ENCODE data around the gene BCL3.
"Not testable (repeated sequence)": the region's sequence is repeated elsewhere in the genome, so short reads cannot be mapped to it uniquely, and the experiment has no call there.

The BCL3 gene

DNA sequence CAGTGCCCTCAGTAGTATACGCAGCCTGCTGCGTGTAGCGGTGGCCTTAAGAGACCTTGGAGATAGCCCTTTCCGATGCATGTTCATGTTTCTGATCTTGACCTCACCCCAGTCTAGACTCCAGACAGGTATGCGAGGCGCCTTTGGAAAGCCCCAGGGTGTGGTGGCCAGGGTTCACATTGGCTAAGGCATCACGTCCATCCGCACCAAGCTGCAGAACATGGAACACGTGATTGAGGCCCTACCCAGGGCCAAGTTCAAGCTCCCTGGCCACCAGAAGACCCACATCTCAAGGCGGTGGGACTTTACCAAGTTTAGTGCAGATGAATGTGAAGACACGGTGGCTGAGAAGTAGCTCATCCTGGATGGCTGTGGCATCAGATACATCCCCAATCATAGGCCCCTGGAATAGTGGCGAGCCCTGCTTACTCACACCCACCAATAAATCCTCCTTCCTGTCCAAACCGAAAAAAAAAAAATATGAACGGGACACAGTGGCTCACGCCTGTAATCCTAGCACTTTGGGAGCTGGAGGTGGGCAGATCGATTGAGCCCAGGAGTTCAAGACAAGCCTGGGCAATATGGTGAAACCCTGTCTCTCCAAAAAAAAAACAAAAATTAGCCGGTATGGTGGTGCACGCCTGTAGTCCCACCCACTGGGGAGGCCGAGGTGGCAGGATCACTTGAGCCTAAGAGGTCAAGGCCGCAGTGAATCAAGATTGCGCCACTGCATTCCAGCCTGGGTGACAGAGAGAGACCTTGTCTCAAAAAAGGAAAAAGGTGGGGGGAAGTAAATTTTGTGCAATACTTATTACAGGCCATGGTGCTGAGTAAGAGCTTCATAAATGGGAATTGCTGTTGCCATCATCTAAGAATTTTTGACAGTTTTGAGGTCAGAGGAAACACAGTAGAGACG is 16.8 kb downstream of the BCL3 start:
- Histone ChIP-seq H2AFZ (ENCODE audit: low read depth, low read length) (no peak overlapping the region), H3K4me3 (ENCODE audit: low read length) (no peak overlapping the region), H3K36me3 (ENCODE audit: insufficient read depth, low read length) (no peaks in the 10 kb centered on the region), H3K9me3 (ENCODE audit: low read length) (peaks cover 2% of the 10 kb centered on the region), H3K4me1 (ENCODE audit: insufficient read depth, low read length) (no peaks in the 10 kb centered on the region), H3K27me3 (ENCODE audit: insufficient read depth, low read length) (no peaks in the 10 kb centered on the region)

DNA sequence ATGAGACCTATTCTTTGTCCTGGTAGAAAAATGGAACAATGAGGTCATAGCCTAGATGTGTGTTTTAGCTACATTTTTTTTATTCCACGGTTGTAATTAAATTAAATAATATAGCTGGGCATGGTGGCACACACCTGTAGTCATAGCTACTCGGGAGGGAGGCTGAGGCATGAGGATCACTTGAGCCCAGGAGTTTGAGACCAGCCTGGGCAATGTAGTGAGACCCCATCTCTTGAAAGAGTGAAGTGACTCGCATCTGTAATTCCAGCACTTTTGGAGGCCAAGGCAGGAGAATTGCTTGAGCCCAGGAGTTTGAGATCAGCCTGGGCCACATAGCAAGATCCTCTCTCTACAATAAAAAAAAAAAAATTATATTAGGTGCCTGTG is 17.4 kb downstream of the BCL3 start:
- no peak overlapping the region for H3K4me3 ChIP-seq (ENCODE audit: low read length)
- peaks cover 2% of the 10 kb centered on the region for H3K9me3 ChIP-seq (ENCODE audit: low read length)
- no peaks in the 10 kb centered on the region for H3K4me1 ChIP-seq (ENCODE audit: insufficient read depth, low read length)
- no peaks in the 10 kb centered on the region for H3K36me3 ChIP-seq (ENCODE audit: insufficient read depth, low read length)
- no peak overlapping the region for H2AFZ ChIP-seq (ENCODE audit: low read depth, low read length)
- H3K27me3 ChIP-seq (ENCODE audit: insufficient read depth, low read length), result no peaks in the 10 kb centered on the region

GRCh38 chr19:44767295-44768180 is 19.0 kb downstream of the BCL3 start:
- Histone ChIP-seq H3K4me3 (ENCODE audit: low read length) (no peak overlapping the region), H2AFZ (ENCODE audit: low read depth, low read length) (no peak overlapping the region), H3K27me3 (ENCODE audit: insufficient read depth, low read length) (no peaks in the 10 kb centered on the region), H3K36me3 (ENCODE audit: insufficient read depth, low read length) (no peaks in the 10 kb centered on the region), H3K4me1 (ENCODE audit: insufficient read depth, low read length) (no peaks in the 10 kb centered on the region), H3K9me3 (ENCODE audit: low read length) (peaks cover 2% of the 10 kb centered on the region)

DNA sequence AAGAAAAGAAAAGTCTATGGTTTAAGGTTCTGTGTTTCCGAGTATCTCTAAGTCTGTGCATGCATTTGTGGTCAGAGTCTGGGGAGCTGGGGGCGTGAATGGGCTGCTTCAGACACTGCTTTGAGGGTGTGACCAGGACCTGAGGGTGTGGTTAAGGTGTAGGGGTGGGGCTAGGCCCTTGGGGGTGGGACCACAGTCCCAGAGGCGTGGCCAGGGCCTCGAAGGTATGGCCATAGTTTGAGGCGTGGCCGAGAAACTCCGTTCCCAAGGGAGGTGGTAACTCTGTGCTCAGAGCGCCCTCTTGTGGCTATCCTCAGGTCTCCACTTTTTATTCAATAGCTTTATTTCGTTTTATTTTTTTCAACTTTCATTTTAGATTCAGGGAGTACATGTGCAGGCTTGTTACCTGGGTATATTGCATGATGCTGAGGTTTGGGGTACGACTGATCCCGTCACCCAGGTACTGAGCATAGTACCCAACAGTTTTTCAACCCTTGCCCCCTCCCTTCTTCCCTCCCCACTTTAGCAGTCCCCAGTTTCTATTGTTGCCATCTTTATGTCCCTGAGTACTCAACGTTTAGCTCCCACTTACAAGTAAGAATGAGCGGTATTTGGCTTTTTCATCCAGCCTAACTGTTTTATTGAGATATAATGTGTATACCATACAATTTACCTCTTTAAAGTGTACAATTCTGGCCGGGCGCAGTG is 22.2 kb downstream of the BCL3 start:
- Histone ChIP-seq H3K4me3 (ENCODE audit: low read length) (no peak overlapping the region), H3K27me3 (ENCODE audit: insufficient read depth, low read length) (peaks cover under 1% of the 10 kb centered on the region), H2AFZ (ENCODE audit: low read depth, low read length) (no peak overlapping the region), H3K4me1 (ENCODE audit: insufficient read depth, low read length) (no peaks in the 10 kb centered on the region), H3K36me3 (ENCODE audit: insufficient read depth, low read length) (no peaks in the 10 kb centered on the region), H3K9me3 (ENCODE audit: low read length) (peaks cover 2% of the 10 kb centered on the region)

GRCh38 chr19:44772144-44772543 is 23.6 kb downstream of the BCL3 start:
- not testable (repeated sequence) for H3K4me3 ChIP-seq (ENCODE audit: low read length); H3K4me1 ChIP-seq (ENCODE audit: insufficient read depth, low read length); H3K27me3 ChIP-seq (ENCODE audit: insufficient read depth, low read length); H3K9me3 ChIP-seq (ENCODE audit: low read length); H3K36me3 ChIP-seq (ENCODE audit: insufficient read depth, low read length); H2AFZ ChIP-seq (ENCODE audit: low read depth, low read length)

DNA sequence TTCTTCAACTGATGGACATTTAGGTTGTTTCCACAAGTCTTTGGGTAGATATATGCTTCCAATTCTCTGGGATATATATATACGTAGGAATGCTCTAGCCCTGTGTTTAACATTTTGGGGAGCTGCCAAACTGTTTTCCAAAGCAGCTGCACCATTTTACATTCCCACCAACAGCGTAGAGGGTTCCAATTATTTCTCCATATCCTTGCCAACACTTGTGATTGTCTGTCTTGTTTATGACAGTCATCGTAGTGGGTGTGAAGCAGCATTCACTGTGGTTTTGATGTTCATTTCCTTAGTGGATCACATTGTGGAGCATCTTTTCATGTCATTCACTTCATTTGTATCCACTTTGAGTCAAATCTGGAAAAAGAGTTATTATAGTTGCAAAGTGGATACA is 24.5 kb downstream of the BCL3 start:
- Histone ChIP-seq H3K9me3 (ENCODE audit: low read length) (no peaks in the 10 kb centered on the region), H3K4me3 (ENCODE audit: low read length) (no peak overlapping the region), H2AFZ (ENCODE audit: low read depth, low read length) (no peak overlapping the region), H3K27me3 (ENCODE audit: insufficient read depth, low read length) (peaks cover 13% of the 10 kb centered on the region), H3K36me3 (ENCODE audit: insufficient read depth, low read length) (no peaks in the 10 kb centered on the region), H3K4me1 (ENCODE audit: insufficient read depth, low read length) (no peaks in the 10 kb centered on the region)

GRCh38 chr19:44775676-44776240 is 27.2 kb downstream of the BCL3 start:
- no peak overlapping the region for H3K4me3 ChIP-seq (ENCODE audit: low read length)

DNA sequence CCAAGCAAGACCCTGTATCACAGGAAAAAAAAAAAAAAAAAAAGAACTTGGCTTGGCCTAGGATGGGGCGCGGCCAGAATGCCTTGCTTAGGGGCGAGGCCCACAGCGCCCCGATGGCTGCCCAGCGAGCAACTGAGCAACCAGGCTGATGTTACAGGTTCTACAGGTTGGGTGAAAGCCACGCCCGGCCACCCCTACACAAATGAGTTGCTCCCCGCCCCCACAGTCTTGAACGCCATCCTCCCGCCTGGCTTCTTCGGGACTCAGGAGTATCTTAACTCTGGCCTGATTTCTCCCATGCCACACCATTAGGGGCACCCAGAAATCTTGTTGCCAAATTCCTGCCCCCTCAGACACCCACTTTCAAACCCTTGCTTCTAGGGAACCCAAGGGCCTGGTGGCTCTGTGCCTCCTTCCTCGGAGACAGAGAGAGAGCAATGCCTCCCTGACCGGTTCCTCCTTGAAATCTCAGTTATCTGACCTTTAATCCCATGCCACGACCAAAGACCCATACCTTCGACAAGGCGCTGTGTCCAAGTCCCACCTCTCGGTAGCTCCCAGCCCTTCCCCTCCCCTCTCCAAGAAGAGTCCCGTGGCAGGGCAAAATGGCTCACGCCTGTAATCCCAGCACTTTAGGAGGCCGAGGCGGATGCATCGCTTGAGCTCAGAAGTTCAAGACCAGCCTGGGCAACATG is 28.0 kb downstream of the BCL3 start:
- H2AFZ ChIP-seq (ENCODE audit: low read depth, low read length), result no peak overlapping the region
- H3K27me3 ChIP-seq (ENCODE audit: insufficient read depth, low read length), result peaks cover 14% of the 10 kb centered on the region
- H3K36me3 ChIP-seq (ENCODE audit: insufficient read depth, low read length), result no peaks in the 10 kb centered on the region
- H3K9me3 ChIP-seq (ENCODE audit: low read length), result no peaks in the 10 kb centered on the region
- no peaks in the 10 kb centered on the region for H3K4me1 ChIP-seq (ENCODE audit: insufficient read depth, low read length)
- H3K4me3 ChIP-seq (ENCODE audit: low read length), result no peak overlapping the region

More at GRCh38 chr19:44775676-44776240, 27.2 kb downstream of the BCL3 start:
- Histone ChIP-seq H3K27me3 (ENCODE audit: insufficient read depth, low read length) (peaks cover 14% of the 10 kb centered on the region), H3K36me3 (ENCODE audit: insufficient read depth, low read length) (no peaks in the 10 kb centered on the region), H2AFZ (ENCODE audit: low read depth, low read length) (no peak overlapping the region), H3K9me3 (ENCODE audit: low read length) (no peaks in the 10 kb centered on the region), H3K4me1 (ENCODE audit: insufficient read depth, low read length) (no peaks in the 10 kb centered on the region)

DNA sequence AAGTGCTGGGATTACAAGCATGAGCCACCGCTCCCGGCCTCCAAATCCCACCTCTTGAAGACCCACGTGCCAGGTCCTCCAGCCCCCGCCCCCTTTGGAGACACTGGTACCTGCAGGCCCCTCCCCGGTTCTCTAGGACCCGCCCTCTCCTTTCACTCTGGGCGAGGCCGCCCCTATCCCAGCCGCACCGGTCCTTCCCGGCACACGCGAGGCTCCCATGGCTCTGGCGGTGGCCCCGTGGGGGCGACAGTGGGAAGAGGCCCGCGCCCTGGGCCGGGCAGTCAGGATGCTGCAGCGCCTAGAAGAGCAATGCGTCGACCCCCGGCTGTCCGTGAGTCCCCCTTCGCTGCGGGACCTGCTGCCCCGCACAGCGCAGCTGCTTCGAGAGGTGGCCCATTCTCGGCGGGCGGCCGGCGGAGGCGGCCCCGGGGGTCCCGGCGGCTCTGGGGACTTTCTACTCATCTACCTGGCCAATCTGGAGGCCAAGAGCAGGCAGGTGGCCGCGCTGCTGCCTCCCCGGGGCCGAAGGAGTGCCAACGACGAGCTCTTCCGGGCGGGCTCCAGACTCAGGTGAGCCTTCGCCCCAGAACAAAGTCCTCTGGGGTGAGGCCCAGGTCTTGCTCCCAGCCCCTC is 29.3 kb downstream of the BCL3 start, which contains the start of gene CBLC:
TSS of gene CBLC (plus strand) at position 176 of the 633 bp plus-strand sequence. CDS start at position 218, 42 bp downstream.
- Histone ChIP-seq H3K27me3 (ENCODE audit: insufficient read depth, low read length) (peaks cover 14% of the 10 kb centered on the region), H3K4me1 (ENCODE audit: insufficient read depth, low read length) (no peaks in the 10 kb centered on the region), H3K4me3 (ENCODE audit: low read length) (no peak within 1 kb of the TSS)

DNA sequence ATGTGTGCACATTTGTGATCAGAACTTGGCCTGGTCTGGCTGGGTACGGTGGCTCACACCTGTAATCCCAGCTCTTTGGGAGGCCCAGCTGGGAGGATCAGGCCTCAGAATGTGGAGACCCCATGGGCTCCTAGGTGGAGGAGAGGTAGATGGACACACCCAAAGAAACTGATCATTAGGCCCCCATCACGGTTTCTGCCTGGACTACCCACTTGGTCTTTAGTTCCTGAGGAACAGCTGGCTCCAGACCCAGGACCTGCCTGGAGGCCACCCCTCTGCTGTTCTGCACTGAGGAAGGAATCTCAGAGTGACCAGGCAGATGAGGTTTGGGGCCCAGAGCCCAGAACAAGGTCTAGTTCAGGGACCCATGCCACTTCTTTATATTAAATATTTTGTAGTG is 30.6 kb downstream of the BCL3 start:
- Histone ChIP-seq H3K36me3 (ENCODE audit: insufficient read depth, low read length) (no peaks in the 10 kb centered on the region), H3K27me3 (ENCODE audit: insufficient read depth, low read length) (peaks cover 14% of the 10 kb centered on the region), H3K4me1 (ENCODE audit: insufficient read depth, low read length) (no peaks in the 10 kb centered on the region), H3K9me3 (ENCODE audit: low read length) (no peaks in the 10 kb centered on the region), H3K4me3 (ENCODE audit: low read length) (no peak overlapping the region), H2AFZ (ENCODE audit: low read depth, low read length) (no peak overlapping the region)

More for the DNA sequence above, 29.3 kb downstream of the BCL3 start, which contains the start of gene CBLC:
- Histone ChIP-seq H2AFZ (ENCODE audit: low read depth, low read length) (no peak within 1 kb of the TSS), H3K9me3 (ENCODE audit: low read length) (no peaks in the 10 kb centered on the region), H3K36me3 (ENCODE audit: insufficient read depth, low read length) (no peaks in the 10 kb centered on the region)

DNA sequence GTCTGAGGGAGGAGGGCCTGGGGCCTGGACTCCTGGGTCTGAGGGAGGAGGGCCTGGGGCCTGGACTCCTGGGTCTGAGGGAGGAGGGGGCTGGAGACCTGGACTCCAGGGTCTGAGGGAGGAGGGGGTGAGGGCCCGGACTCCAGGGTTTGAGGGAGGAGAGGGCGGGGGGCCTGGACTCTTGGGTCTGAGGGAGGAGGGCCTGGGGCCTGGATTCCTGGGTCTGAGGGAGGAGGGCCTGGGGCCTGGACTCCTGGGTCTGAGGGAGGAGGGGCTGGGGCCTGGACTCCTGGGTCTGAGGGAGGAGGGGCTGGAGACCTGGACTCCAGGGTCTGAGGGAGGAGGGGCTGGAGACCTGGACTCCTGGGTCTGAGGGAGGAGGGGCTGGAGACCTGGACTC is 33.2 kb downstream of the BCL3 start:
- H2AFZ ChIP-seq (ENCODE audit: low read depth, low read length); H3K27me3 ChIP-seq (ENCODE audit: insufficient read depth, low read length); H3K9me3 ChIP-seq (ENCODE audit: low read length); H3K36me3 ChIP-seq (ENCODE audit: insufficient read depth, low read length); H3K4me3 ChIP-seq (ENCODE audit: low read length); H3K4me1 ChIP-seq (ENCODE audit: insufficient read depth, low read length): not testable (repeated sequence)

DNA sequence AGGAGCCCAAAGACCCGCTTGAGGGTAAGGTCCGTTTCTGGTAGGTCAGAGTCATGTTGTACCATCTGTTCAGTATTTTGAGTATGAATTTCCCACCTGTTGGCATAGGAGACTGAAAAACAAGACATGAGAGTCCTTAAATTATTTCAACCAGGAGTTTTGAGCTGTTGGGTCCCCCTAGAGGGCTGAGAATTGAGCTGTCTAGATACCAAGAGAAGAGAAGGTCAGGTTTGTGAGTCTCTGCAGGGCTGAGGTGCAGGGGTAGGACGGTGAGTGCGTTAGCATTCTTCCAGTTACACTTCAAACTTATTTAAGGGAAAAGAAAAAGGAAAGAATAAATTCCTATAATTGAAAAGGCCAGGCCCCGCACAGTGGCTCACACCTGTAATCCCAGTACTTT is 34.2 kb downstream of the BCL3 start:
- Histone ChIP-seq H3K4me1 (ENCODE audit: insufficient read depth, low read length) (no peaks in the 10 kb centered on the region), H2AFZ (ENCODE audit: low read depth, low read length) (no peak overlapping the region), H3K4me3 (ENCODE audit: low read length) (no peak overlapping the region), H3K36me3 (ENCODE audit: insufficient read depth, low read length) (no peaks in the 10 kb centered on the region), H3K27me3 (ENCODE audit: insufficient read depth, low read length) (peaks cover 3% of the 10 kb centered on the region), H3K9me3 (ENCODE audit: low read length) (no peaks in the 10 kb centered on the region)

All from neuron (in vitro differentiated cells).